Esophagus squamous epithelium (tissue), 4 donors: ENCODE results near the gene RAB14.

Source experiments
- CTCF ChIP-seq, 6 experiments: fragments of 450-650 bp in 4 of 6; fragments of 200-600 bp in 2 of 6; sonication (generic) in 2 of 6; IDR thresholded peaks; one replicate each; pipeline ENCODE4 v1.5.1; 2016 to 2019; ENCODE audit warnings: antibody characterized with exemption in 6 of 6, mild to moderate bottlenecking in 4 of 6, moderate library complexity in 4 of 6
- POLR2A ChIP-seq, 4 donors: fragments of 450-650 bp; IDR thresholded peaks; one replicate each; pipeline ENCODE4 v1.6.1; 2017; ENCODE audit warnings: antibody characterized with exemption in 4 of 4, mild to moderate bottlenecking in 4 of 4, moderate library complexity in 3 of 4

- no peak for TF ChIP-seq POLR2A (IDR thresholded peaks at IDR 0.05)
- no peak for TF ChIP-seq CTCF (IDR thresholded peaks at IDR 0.05)
Measured at GRCh38 chr9:121189660-121190059, 12.0 kb downstream of the RAB14 start.
